Measurements from ENCODE around the gene RPS6KB2.

- no peak for TF ChIP-seq CTCF (conservative IDR thresholded peaks at IDR 0.05; ENCODE audit: low read depth in 2 of 2)
- TF ChIP-seq ETS1 (IDR thresholded peaks at IDR 0.05): 0 out of 2 replicates have a peak, but pooled peaks have one; percentile 25
- no peak for TF ChIP-seq EZH2phosphoT487 (IDR thresholded peaks at IDR 0.05; ENCODE audit: unreplicated experiment)
- TF ChIP-seq EZH2 (IDR thresholded peaks at IDR 0.05; ENCODE audit: low read depth, unreplicated experiment): no peak
- peak; percentile 46; the same call in 1 of the 2 replicates for TF ChIP-seq CREB1 (CRISPR knock-in tag; IDR thresholded peaks at IDR 0.05; ENCODE audit: low read depth)
Observed at GRCh38 chr11:67482827-67483798, 54.8 kb downstream of the RPS6KB2 start, which contains the start of gene AIP.
